ENCODE measurements around the gene LACTBL1. TPM values are rescaled to one million over a fixed set of nuclear protein-coding genes. Genes with fewer than 3 reads are reported as not detected.
A peak's percentile ranks its signal among the peaks of the same experiment; 100 is the strongest.

LACTBL1 gene
- total and polyA plus RNA-seq, 2 donors (not counting 1 experiment from before 2014, with no cell fraction given), result not detected

GRCh38 chr1:22918644-22919043 is 54.0 kb downstream of the LACTBL1 start:
- Histone ChIP-seq H3K4me1 (ENCODE audit: control insufficient read depth, extremely low read depth, insufficient read depth, low read length) (no peaks in the 10 kb centered on the region), H2AFZ (ENCODE audit: low read length) (no peak overlapping the region), H3K27me3 (ENCODE audit: control insufficient read depth, insufficient read depth, low read length) (no peaks in the 10 kb centered on the region), H3K4me2 (ENCODE audit: extremely low read depth, insufficient read depth, low read length) (no peak overlapping the region), H3K9ac (ENCODE audit: insufficient read depth, low read length) (no peak overlapping the region), H3K4me3 (replicated peaks in 1 of 4; ENCODE audit: control extremely low read depth in 1 of 4, insufficient read depth in 1 of 4, low read depth in 3 of 4, low read length in 4 of 4) (no peak overlapping the region), H3K79me2 (ENCODE audit: control insufficient read depth, insufficient read depth, low read length) (no peaks in the 10 kb centered on the region), H3K36me3 (ENCODE audit: control insufficient read depth, insufficient read depth, low read length) (no peaks in the 10 kb centered on the region), H4K20me1 (ENCODE audit: control insufficient read depth, extremely low read depth, insufficient read depth, low read length) (no peaks in the 10 kb centered on the region), H3K27ac (ENCODE audit: insufficient read depth, low read length) (no peak overlapping the region), H3K9me3 (ENCODE audit: control insufficient read depth, insufficient read depth, low read depth, low read length) (peaks cover 2% of the 10 kb centered on the region)
- no peak for TF ChIP-seq EZH2 (IDR thresholded peaks at IDR 0.05; ENCODE audit: low read length, missing control alignments)
- TF ChIP-seq CTCF (conservative IDR thresholded peaks at IDR 0.05 in 1 of 2, IDR thresholded peaks at IDR 0.05 in 1 of 2; ENCODE audit: low read depth in 1 of 2, low read length in 2 of 2), result no peak
- no peak for DNase-seq (ENCODE audit: low read depth in 2 of 2)

GRCh38 chr1:22917989-22918388 is 54.7 kb downstream of the LACTBL1 start:
- Histone ChIP-seq H3K27ac (ENCODE audit: insufficient read depth, low read length) (no peak overlapping the region), H3K36me3 (ENCODE audit: control insufficient read depth, insufficient read depth, low read length) (no peaks in the 10 kb centered on the region), H3K27me3 (ENCODE audit: control insufficient read depth, insufficient read depth, low read length) (no peaks in the 10 kb centered on the region), H2AFZ (ENCODE audit: low read length) (no peak overlapping the region), H3K4me3 (replicated peaks in 1 of 4; ENCODE audit: control extremely low read depth in 1 of 4, insufficient read depth in 1 of 4, low read depth in 3 of 4, low read length in 4 of 4) (no peak overlapping the region), H3K4me1 (ENCODE audit: control insufficient read depth, extremely low read depth, insufficient read depth, low read length) (no peaks in the 10 kb centered on the region), H4K20me1 (ENCODE audit: control insufficient read depth, extremely low read depth, insufficient read depth, low read length) (no peaks in the 10 kb centered on the region), H3K79me2 (ENCODE audit: control insufficient read depth, insufficient read depth, low read length) (no peaks in the 10 kb centered on the region), H3K4me2 (ENCODE audit: extremely low read depth, insufficient read depth, low read length) (no peak overlapping the region), H3K9ac (ENCODE audit: insufficient read depth, low read length) (no peak overlapping the region), H3K9me3 (ENCODE audit: control insufficient read depth, insufficient read depth, low read depth, low read length) (peaks cover 2% of the 10 kb centered on the region)
- no peak for DNase-seq (ENCODE audit: low read depth in 2 of 2)
- TF ChIP-seq CTCF (conservative IDR thresholded peaks at IDR 0.05 in 1 of 2, IDR thresholded peaks at IDR 0.05 in 1 of 2; ENCODE audit: low read depth in 1 of 2, low read length in 2 of 2) (no peak), EZH2 (IDR thresholded peaks at IDR 0.05; ENCODE audit: low read length, missing control alignments) (no peak)

GRCh38 chr1:22916471-22916820 is 56.2 kb downstream of the LACTBL1 start:
- peak in 1 of 2 donors; percentile 6 for DNase-seq (ENCODE audit: low read depth in 2 of 2)
- H3K9me3 ChIP-seq (ENCODE audit: control insufficient read depth, insufficient read depth, low read depth, low read length), result no peaks in the 10 kb centered on the region
- no peak overlapping the region for H3K9ac ChIP-seq (ENCODE audit: insufficient read depth, low read length)
- H3K36me3 ChIP-seq (ENCODE audit: control insufficient read depth, insufficient read depth, low read length), result no peaks in the 10 kb centered on the region
- no peak overlapping the region for H2AFZ ChIP-seq (ENCODE audit: low read length)
- H3K4me1 ChIP-seq (ENCODE audit: control insufficient read depth, extremely low read depth, insufficient read depth, low read length), result no peaks in the 10 kb centered on the region
- no peak overlapping the region for H3K27ac ChIP-seq (ENCODE audit: insufficient read depth, low read length)
- TF ChIP-seq EZH2 (IDR thresholded peaks at IDR 0.05; ENCODE audit: low read length, missing control alignments) (no peak), CTCF (conservative IDR thresholded peaks at IDR 0.05 in 1 of 2, IDR thresholded peaks at IDR 0.05 in 1 of 2; ENCODE audit: low read depth in 1 of 2, low read length in 2 of 2) (no peak)
- no peaks in the 10 kb centered on the region for H3K27me3 ChIP-seq (ENCODE audit: control insufficient read depth, insufficient read depth, low read length)
- H3K4me2 ChIP-seq (ENCODE audit: extremely low read depth, insufficient read depth, low read length), result no peak overlapping the region
- no peak overlapping the region for H3K4me3 ChIP-seq (replicated peaks in 1 of 4; ENCODE audit: control extremely low read depth in 1 of 4, insufficient read depth in 1 of 4, low read depth in 3 of 4, low read length in 4 of 4)
- no peaks in the 10 kb centered on the region for H3K79me2 ChIP-seq (ENCODE audit: control insufficient read depth, insufficient read depth, low read length)
- no peaks in the 10 kb centered on the region for H4K20me1 ChIP-seq (ENCODE audit: control insufficient read depth, extremely low read depth, insufficient read depth, low read length)
